IPS DF 4.7 (cell line): ENCODE measurements around the gene FAM222B.

Experiments
- DNase-seq: peaks from one replicate; pipeline ENCODE4 v3.0.0-alpha.2; 2013; ENCODE audit warnings: low spot score; ENCODE audit errors: extremely low read depth

Gene FAM222B

GRCh38 chr17:28715217-28715616 is 127.4 kb downstream of the FAM222B start:
- no peak for DNase-seq

GRCh38 chr17:28714281-28714680 is 128.3 kb downstream of the FAM222B start:
- DNase-seq: no peak

- DNase-seq: no peak
Measured at GRCh38 chr17:28712705-28713415, 129.7 kb downstream of the FAM222B start.

- DNase-seq: no peak
Measured at GRCh38 chr17:28712032-28712704, 130.4 kb downstream of the FAM222B start.

GRCh38 chr17:28711723-28712031 is 130.9 kb downstream of the FAM222B start, which contains the start of gene PROCA1:
Gene PROCA1, minus strand, starts transcription at chr17:28711888. Its CDS starts 228 bp downstream, at chr17:28711660.
- DNase-seq: no peak

- DNase-seq: no peak
Measured at GRCh38 chr17:28710861-28711722, 131.5 kb downstream of the FAM222B start.

- no peak for DNase-seq
Measured at GRCh38 chr17:28707339-28707720, 135.3 kb downstream of the FAM222B start.

GRCh38 chr17:28706471-28707338 is 135.9 kb downstream of the FAM222B start:
- no peak for DNase-seq
